DMS153 treated with DMSO at 0.1 percent for 48 hours (cell line): ENCODE data around the gene EIF4G1.

Experiments used
- DNase-seq: peaks from one replicate; lab custom pipeline; 2025; ENCODE audit not compliant: unreplicated experiment; lab: John Stamatoyannopoulos, UW

The EIF4G1 gene

DNA sequence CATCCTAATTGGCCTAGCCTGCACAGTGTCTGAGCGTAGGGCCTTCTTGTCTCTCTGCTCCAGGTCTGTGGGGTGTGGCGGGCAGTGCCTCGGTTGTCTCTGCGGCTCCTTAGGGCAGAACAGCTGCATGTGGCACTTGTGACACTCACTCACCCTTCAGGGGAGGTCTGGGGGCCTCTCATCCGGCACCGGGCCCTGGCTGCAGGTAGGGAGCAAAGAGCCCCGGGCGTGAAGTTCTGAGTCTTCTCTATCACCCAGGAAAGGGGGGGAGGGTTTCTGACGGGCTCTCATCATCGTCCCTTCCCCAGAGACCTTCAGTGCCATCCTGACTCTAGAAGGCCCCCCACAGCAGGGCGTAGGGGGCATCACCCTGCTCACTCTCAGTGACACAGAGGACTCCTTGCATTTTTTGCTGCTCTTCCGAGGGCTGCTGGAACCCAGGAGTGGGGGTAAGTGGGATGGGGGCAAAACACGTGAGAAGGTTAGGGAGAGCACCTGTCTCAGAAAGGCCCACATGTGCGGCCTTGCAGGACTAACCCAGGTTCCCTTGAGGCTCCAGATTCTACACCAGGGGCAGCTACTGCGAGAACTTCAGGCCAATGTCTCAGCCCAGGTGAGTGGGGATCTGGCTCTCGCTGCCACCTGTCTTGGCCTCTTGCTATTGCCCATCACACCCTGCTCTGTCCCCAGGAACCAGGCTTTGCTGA is 68.1 kb downstream of the EIF4G1 start:
- DNase-seq = no peak

DNA sequence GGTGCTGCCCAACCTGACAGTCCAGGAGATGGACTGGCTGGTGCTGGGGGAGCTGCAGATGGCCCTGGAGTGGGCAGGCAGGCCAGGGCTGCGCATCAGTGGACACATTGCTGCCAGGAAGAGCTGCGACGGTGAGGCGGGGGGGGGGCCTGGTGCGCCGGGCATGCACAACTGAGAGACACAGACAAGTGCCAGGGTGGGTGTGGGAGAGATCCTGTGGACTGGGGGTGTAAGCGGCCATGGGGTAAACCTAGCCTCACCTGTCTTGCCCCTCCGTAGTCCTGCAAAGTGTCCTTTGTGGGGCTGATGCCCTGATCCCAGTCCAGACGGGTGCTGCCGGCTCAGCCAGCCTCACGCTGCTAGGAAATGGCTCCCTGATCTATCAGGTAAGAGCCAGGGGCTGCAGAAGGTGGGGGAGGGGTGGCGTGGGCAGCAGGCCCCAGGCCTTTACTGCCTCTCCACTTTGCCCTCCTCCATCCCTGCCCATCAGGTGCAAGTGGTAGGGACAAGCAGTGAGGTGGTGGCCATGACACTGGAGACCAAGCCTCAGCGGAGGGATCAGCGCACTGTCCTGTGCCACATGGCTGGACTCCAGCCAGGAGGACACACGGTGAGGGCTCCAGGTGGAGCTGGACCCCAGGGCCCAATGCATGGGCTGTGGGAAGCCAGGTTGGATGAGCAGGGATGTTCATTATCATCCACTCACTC is 68.8 kb downstream of the EIF4G1 start:
- DNase-seq = no peak

GRCh38 chr3:184384342-184384741 is 69.9 kb downstream of the EIF4G1 start:
- DNase-seq = no peak
